EH (cell line): Measurements from ENCODE around the gene MFNG.

Experiments
- DNase-seq: peaks from one replicate; pipeline ENCODE4 v3.0.0-alpha.2; 2015; ENCODE audit warnings: low read depth

The MFNG gene

GRCh38 chr22:37421468-37421877 lies 64.7 kb downstream of the MFNG start:
- DNase-seq, result no peak

- no peak for DNase-seq
Measured at GRCh38 chr22:37420686-37421467, 65.3 kb downstream of the MFNG start.

- no peak for DNase-seq
Measured at GRCh38 chr22:37419969-37420685, 66.1 kb downstream of the MFNG start.

GRCh38 chr22:37419370-37419968 lies 66.7 kb downstream of the MFNG start:
- no peak for DNase-seq
